HG02970 (cell line): Measurements from ENCODE around the gene KCTD2.
"Not testable (repeated sequence)": the region's sequence is repeated elsewhere in the genome, so short reads cannot be mapped to it uniquely, and the experiment has no call there.

Source experiments
- ATAC-seq: cut with Tn5 transposase; IDR thresholded peaks from one replicate; pipeline ENCODE4 v1.9.1; 2021; ENCODE audit warnings: mild to moderate bottlenecking, moderate library complexity, moderate number of reproducible peaks; ENCODE audit not compliant: unreplicated experiment, low FRiP score

The KCTD2 gene

DNA sequence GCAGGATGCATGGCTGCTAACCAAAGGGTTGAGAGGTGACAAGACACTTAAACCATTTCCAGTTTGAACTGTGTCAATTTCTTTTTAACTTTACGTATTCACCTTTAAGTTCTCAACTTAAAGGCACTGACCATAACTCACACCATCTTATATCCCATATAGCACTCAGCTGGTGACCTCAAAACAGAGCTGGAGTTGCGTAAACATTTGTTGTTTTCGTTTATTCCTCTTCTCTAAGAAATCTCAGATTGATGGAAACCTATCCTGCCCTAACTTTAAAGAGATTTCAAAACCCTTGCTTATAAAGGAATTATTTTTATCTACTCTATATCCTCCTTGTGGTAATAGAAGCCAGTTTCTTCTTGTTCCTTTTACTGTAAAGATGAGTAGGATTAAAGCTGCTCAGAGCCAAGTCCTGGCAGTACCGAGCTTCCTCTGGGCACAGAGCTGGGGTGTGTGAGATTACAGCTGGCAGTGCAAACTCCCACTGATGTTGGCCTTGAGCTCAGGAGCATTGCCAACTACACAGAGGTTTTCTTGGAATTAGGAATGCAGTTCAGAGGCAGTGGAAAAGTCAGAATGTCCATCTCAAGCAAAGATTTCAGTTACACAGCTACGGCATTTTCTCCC lies 1.3 kb downstream of the KCTD2 start:
- ATAC-seq = no peak

- no peak for ATAC-seq
Observed at GRCh38 chr17:75049057-75049456, 2.0 kb downstream of the KCTD2 start.

DNA sequence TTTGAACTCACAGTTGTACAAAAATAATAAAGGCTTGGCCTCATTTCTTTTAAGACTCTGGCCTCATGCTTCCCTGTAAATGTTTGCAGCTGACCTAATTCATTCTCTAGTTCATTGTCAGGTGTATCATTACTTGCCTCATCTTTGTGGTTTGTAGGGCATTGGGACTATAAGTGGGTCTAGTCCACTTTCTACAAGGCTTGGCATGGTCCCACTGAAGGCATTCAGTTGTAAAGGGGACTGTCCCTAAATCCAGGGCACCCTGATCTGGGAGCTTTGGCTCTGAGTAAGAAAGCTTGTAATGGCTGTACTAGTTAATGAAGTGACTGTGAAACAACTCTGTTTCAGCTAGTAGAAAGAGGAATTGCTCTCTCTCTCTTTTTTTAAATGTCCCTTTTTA lies 2.7 kb downstream of the KCTD2 start:
- ATAC-seq = no peak

DNA sequence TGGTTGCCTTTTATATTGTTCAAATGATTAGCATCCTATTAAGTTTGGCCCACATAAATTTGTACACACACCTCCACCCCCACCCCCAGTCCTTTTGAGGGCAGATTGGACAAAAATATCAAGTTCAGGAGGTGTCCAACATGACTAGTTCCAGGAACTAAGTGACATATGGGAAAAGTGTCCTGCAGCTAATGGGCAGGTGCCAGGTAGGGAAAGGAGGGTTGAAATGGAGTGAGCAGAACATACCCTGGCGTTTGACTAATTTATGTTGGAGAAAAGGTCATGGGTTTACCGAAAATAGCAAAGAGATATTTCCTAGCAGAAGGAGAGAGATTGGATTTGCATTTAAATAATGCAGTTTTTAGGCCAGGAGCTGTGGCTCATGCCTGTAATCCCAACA lies 4.9 kb downstream of the KCTD2 start:
- no peak for ATAC-seq

DNA sequence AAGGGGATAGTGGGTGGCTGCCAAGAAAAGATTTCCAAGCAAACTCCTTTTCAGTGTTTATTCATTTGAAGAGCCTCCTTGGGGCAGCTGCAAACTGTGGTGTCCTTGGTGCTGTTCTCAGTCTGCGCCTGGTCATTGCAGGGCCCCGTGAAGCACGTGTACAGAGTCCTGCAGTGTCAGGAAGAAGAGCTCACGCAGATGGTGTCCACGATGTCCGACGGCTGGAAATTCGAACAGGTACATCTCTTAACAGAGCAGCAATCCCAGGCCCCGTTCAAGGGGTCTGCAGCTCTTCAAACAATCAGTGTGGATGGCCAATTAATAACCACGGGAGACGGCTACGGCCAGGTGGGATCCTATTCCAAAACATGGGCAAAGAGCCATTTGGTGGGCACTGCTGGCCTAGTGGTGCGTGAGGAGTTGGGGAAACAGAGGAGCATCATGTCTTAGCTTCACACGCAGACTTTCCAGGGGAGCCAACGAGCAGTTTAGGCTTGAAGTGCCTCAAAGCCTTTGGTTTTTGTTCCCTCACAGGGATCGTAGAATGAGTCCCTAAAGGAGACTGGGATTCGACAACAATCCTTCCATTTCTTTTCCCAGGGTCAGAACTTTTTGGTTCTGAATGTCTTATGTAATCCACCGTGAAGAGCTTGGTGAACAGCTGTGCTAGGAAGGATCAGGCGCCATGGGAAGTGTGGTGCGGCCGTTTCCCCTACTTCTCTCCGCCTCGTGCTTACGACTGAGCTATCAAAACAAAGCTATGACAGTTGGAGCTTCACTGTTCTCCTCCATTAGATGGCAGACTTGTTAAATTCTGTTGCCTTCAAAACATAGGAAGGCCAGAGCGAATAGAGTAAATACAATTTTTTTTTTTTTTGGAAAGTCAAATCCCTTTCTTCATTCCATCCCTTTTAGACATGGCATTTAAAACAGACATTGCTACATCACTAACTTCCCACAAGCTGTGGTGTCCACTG lies 12.6 kb downstream of the KCTD2 start:
- no peak for ATAC-seq

DNA sequence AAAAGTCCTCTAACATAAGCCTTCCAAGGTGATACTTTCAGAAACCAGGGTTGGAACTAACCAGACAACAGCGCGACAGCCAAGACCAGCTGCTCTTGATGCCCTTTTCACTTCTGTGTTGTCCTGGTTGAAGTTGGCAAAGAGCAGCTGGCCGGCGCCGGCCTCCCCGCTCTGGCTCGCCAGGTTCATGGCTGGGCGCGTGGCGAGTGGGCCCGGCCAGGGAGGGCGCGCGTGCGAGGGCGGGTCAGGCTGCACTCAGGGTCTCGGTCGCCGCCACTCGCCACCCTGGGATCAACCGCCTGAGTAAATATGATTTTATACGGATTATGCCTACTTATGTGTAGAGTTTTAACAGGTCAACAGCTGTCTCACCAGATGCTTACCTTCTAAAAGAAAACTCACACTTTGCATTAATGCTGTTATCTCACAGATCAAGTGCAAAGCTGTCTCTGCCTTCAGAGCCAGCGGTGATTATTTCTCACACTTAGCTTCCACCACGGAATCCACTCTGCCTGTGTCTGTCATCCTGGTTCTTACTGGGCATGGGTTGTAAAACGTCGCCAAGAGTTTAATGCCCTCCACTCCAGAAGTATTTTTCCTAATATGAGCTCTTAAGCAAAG lies 13.5 kb downstream of the KCTD2 start:
- no peak for ATAC-seq

DNA sequence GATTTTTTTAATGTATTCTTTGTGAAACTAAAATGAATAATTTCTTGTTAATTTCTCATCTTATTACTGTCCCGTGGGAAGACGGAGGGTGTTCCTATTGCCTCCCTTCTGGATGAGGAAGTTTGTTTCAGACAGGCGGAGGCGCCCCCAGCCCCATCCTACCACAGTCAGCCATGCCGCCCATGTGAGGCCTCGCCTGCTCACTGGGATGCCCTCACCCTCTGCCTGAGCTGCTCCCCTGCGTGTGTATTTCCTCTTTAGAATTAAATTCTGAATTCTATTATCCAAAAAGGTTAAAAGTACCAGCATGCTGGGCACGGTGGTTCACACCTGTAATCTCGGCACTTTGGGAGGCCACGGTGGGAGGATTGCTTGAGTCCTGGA lies 14.0 kb downstream of the KCTD2 start:
- ATAC-seq = no peak

DNA sequence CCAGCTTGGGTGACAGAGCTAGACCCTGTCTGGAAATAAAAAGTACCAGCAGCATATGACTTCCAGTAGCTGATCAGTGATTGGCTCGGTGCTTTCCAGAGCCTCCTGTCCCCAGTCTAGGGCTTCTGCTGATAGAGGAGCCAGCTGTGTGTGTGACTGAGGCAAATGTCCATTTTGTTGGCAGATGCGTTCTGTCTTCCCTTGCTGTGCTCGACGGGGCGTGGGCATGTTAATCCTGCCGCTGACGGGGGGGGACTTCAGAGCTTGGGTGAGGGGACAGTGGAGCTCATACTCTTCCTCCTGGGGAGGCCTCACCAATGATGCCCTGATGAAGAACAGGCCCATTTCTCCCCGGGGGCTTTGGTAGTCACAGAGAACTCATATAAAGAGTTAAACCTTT lies 14.6 kb downstream of the KCTD2 start:
- no peak for ATAC-seq

- no peak for ATAC-seq
Observed at GRCh38 chr17:75063201-75063600, 16.2 kb downstream of the KCTD2 start.

GRCh38 chr17:75063626-75064025 lies 16.6 kb downstream of the KCTD2 start:
- ATAC-seq = no peak

DNA sequence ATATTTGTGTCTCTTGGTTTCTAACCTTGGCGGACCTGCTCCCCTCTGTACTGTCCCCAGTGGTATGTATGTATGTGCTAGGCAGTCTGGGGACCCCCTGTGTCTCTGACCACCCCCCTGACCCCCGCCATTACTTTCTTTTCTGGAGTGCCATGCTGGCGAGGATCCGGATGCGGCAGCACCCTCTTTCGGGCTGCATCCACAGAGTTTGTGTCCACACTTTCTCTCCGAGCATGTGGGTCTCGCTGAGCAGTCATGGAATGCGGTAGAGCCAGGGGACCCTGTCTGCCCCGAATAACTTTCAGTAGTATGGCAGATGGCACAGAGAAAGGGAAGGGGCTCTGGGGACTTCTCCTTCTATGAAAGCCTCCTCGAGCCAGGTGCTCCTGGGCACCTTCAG lies 17.0 kb downstream of the KCTD2 start:
- no peak for ATAC-seq

- no peak for ATAC-seq
Observed at GRCh38 chr17:75064460-75064859, 17.4 kb downstream of the KCTD2 start.

GRCh38 chr17:75064867-75065561 lies 18.0 kb downstream of the KCTD2 start:
- ATAC-seq = no peak

DNA sequence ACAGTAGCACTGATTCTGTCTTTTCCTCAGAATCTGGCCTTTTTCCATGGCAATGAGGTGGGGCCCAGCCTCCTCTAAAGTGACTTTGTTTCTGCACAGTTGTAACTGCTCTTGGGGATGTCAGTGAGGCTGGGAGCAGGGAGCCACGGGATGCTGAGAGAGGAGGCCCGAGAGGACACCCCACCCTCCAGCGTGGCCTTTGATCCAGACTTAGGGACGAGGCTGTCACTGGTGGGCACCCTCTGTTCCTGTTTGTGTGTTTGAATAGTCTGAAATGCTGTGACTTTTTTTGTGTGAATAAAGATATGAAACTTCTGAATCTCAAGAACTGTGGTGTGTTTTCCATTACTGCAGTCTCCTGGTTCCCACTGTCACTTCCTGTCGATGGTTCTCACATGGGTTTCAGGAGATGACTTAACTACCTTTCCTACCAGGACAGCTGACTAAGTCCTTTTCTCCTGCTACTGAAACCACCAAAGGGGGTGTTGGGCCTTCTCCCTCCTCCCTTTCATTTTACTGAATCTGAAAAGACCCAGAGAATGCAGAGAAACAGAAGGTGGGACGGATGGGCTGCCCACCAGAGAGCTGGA lies 18.6 kb downstream of the KCTD2 start:
- ATAC-seq = no peak

DNA sequence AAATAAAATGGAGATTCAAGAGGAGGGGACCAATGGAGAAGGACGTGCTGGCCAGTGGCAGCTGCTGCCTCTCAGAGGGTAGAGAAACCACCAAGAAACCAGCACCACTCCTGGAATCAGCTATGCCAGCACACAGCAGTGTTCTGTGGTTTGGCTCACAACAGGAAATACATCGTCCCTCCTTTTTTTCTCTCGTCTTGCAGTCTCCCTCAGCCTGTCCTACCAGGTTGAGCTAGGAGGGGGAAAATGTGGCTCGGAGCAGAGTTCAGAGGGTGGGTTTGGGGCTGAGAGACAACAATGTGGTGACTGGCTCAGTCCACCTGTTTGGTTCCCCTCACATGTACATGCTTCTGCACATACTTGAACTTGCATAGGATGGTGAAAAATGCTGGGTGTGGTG lies 20.8 kb downstream of the KCTD2 start:
- no peak for ATAC-seq

GRCh38 chr17:75068750-75069149 lies 21.7 kb downstream of the KCTD2 start:
- ATAC-seq = no peak

- ATAC-seq = no peak
Observed at GRCh38 chr17:75069783-75070182, 22.8 kb downstream of the KCTD2 start.

GRCh38 chr17:75071478-75072271 lies 24.6 kb downstream of the KCTD2 start:
- not testable (repeated sequence) for ATAC-seq

DNA sequence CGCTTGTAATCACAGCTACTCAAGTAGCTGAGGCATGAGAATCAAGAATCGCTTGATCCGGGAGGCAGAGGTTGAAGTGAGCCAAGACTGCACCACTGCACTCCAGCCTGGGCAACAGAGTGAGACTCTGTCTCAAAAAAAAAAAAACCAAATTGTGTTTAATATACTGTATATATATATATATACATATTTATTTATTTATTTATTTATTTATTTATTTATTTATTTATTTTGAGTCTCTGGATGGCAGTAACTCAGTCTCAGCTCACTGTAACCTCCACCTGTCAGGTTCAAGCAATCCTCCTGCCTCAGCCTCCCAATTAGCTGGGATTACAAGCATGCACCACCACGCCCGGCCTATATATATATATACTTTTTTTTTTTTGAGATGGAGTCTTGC lies 25.9 kb downstream of the KCTD2 start:
- not testable (repeated sequence) for ATAC-seq

- no peak for ATAC-seq
Observed at GRCh38 chr17:75073618-75074047, 26.6 kb downstream of the KCTD2 start.
